Type B pancreatic cell (in vitro differentiated cells): ENCODE data around the gene JAKMIP1. TPM values are rescaled to one million over a fixed set of nuclear protein-coding genes. Genes with fewer than 3 reads are reported as not detected.

Source experiments
- DNase-seq: peaks from one replicate; pipeline ENCODE4 v3.0.0; 2021; ENCODE audit warnings: mixed read lengths; ENCODE audit not compliant: unreplicated experiment; ENCODE audit errors: extremely low spot score
- H3K27ac Mint-ChIP-seq: 2 replicates; pipeline ENCODE4 v1.8.0; 2021; ENCODE audit warnings: mild to moderate bottlenecking, mixed read lengths
- H3K27me3 Mint-ChIP-seq: 2 replicates; pipeline ENCODE4 v1.8.0; 2021; ENCODE audit warnings: mixed read lengths
- H3K36me3 Mint-ChIP-seq: 2 replicates; pipeline ENCODE4 v1.8.0; 2021; ENCODE audit warnings: mixed read lengths
- H3K4me1 Mint-ChIP-seq: one replicate; pipeline ENCODE4 v1.8.0; 2021; ENCODE audit warnings: mixed read lengths; ENCODE audit not compliant: unreplicated experiment
- H3K4me3 Mint-ChIP-seq: 2 replicates; pipeline ENCODE4 v1.8.0; 2021; ENCODE audit warnings: mild to moderate bottlenecking, mixed read lengths
- H3K9me3 Mint-ChIP-seq: 2 replicates; pipeline ENCODE4 v1.8.0; 2021; ENCODE audit warnings: mixed read lengths
- total RNA-seq: library from RNA; stranded (reverse); gene quantifications from 2 replicates; pipeline ENCODE4 v1.2.1, GENCODE V29; 2021; ENCODE audit warnings: low replicate concordance
- TF ChIP-seq, protein P1 (sequence below): fragments of 200-600 bp; sonication (generic); conservative IDR thresholded peaks from 2 replicates; pipeline ENCODE4 v1.5.0; 2021; ENCODE audit warnings: antibody characterized with exemption, mild to moderate bottlenecking

The JAKMIP1 gene
- total RNA-seq, 1 donor from 2014 or later, result 0.89 TPM

DNA sequence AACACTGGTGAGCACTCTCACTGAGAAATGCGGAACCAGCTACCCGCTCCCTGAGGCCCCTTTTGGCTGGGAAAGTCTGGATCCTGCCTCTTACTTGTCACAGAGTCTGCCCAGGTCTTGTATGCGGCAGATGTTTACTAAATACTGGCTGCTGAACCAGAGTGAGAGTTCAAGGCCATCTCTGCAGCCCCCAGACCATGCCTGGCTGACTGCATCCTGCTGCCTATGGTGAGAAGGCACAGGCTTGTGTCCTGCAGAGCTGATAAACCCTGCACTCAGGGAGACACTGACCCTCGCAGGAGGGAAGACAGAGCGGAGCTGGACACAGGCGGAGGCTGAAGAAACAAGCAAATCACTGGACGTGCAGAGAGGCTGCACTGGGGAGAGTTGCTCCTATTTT is 46.5 kb downstream of the JAKMIP1 start:
- TF ChIP-seq, protein P1, sequence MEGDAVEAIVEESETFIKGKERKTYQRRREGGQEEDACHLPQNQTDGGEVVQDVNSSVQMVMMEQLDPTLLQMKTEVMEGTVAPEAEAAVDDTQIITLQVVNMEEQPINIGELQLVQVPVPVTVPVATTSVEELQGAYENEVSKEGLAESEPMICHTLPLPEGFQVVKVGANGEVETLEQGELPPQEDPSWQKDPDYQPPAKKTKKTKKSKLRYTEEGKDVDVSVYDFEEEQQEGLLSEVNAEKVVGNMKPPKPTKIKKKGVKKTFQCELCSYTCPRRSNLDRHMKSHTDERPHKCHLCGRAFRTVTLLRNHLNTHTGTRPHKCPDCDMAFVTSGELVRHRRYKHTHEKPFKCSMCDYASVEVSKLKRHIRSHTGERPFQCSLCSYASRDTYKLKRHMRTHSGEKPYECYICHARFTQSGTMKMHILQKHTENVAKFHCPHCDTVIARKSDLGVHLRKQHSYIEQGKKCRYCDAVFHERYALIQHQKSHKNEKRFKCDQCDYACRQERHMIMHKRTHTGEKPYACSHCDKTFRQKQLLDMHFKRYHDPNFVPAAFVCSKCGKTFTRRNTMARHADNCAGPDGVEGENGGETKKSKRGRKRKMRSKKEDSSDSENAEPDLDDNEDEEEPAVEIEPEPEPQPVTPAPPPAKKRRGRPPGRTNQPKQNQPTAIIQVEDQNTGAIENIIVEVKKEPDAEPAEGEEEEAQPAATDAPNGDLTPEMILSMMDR, result no peak
- Mint-ChIP-seq H3K4me3 (no peak overlapping the region), H3K36me3 (no peaks in the 10 kb centered on the region), H3K27ac (no peak overlapping the region), H3K27me3 (peaks cover 41% of the 10 kb centered on the region), H3K4me1 (no peaks in the 10 kb centered on the region), H3K9me3 (no peaks in the 10 kb centered on the region)
- DNase-seq, result no peak

DNA sequence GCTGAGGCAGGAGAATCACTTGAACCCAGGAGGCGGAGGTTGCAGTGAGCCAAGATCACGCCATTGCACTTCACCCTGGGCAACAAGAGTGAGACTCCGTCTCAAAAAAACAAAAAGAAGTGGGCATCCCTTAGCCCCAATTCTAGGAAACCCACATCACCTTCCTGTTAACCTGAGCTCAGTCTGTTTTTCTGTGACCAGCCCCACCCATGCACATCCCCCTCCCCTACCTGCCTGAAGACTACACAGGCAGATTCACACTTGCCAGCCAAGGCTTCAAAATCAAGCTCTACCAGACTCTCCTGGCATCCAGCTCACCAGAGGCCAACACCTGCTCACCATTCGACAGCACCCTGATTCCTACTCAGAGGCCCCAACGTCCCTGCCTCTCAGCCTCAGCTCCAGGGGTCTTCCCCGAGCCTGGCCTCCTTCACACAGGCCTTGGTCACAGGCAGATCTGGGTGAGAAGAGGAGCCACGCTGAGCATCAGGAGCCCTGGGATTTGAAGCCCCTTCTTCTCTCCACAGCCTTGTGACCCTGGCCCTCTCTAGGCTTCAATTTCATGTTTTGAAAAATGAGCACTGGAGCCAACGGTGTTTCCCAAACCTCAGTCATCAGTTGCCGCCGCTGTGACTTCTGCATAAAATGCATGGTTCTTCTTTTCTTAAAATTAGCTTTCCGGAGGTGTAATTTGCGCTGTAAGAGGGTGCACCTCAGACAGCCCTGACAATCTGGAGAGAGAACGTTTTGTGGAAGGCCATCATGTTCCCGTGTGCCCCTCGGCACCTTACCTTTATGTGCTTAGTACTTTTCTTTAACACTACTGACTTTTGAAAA is 47.3 kb downstream of the JAKMIP1 start:
- no peaks in the 10 kb centered on the region for H3K4me1 Mint-ChIP-seq
- H3K4me3 Mint-ChIP-seq, result no peak overlapping the region
- peaks cover 39% of the 10 kb centered on the region for H3K27me3 Mint-ChIP-seq
- H3K27ac Mint-ChIP-seq, result no peak overlapping the region
- no peaks in the 10 kb centered on the region for H3K36me3 Mint-ChIP-seq
- no peak for DNase-seq
- TF ChIP-seq, protein P1, result no peak
- H3K9me3 Mint-ChIP-seq, result no peaks in the 10 kb centered on the region

DNA sequence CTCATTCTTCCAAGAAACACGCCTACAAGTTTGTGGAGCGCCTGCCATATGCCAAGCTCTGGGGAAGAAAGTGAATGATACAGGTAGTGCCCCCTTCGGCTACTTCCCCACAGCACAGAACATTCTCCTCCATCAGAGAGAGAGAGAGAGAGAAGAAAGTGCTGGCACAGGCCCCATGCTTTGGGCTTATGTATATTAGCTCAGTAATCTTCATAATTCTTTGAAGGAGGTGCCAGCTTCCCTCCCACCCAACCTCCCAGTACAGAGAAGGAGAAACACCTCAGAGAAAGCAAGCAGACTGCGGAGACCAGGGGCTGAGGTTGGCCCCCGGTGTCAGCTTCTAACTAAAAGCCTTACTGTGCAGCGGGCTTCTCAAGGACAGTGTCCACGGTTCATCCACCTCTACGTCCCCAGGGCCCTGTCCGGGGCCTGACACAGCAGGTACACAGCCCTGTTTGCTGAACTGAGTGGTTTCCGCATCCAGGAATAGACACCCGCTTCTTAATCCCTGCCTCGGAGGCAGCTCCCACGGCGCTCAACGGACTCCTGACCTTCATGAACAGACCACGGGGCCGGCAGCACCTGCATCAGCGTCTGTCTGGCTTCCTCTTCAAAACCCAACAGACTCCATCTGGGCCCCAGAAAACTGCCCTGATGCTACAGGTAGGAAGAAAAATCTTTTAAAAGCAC is 50.2 kb downstream of the JAKMIP1 start:
- Mint-ChIP-seq H3K36me3 (no peaks in the 10 kb centered on the region), H3K4me1 (no peaks in the 10 kb centered on the region), H3K27me3 (peaks cover 20% of the 10 kb centered on the region), H3K27ac (no peak overlapping the region), H3K9me3 (no peaks in the 10 kb centered on the region), H3K4me3 (no peak overlapping the region)
- TF ChIP-seq, protein P1, result no peak
- no peak for DNase-seq

DNA sequence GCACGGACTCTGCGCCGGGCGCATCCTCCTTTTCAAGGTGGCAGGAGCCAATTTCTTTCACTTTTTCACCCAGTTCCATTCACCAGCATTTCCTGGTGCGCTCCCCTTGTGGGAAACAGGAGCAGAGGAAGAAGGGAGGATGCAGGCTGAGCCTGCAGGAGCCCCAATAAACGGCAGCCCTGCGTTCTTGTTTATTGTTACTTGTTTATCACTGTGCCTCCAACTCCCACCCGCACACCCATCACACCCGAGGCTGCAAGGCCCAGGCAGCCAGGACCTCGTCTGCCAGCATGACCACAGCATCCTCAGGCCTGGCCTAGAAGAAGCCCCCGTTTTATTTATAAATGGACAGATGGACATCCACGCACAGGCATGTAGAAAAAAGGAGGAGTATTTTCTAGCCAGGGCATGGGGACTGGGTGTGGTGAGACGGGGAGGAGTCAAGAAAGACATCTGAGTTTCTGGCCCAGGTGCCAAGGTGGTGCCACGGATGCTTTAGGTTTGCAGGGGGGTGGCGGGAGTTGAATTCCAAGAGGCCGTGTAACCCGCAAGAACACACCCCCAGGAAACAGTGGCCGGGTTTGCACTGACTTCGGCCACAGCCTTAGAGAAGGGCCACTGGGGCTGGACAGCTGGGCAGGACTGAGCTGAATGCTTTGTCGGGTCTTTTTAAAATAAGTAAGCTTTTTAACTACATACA is 51.7 kb downstream of the JAKMIP1 start:
- Mint-ChIP-seq H3K27ac (no peak overlapping the region), H3K27me3 (peaks cover 8% of the 10 kb centered on the region), H3K9me3 (no peaks in the 10 kb centered on the region), H3K4me3 (no peak overlapping the region), H3K4me1 (no peaks in the 10 kb centered on the region), H3K36me3 (no peaks in the 10 kb centered on the region)
- TF ChIP-seq, protein P1, result no peak
- no peak for DNase-seq

DNA sequence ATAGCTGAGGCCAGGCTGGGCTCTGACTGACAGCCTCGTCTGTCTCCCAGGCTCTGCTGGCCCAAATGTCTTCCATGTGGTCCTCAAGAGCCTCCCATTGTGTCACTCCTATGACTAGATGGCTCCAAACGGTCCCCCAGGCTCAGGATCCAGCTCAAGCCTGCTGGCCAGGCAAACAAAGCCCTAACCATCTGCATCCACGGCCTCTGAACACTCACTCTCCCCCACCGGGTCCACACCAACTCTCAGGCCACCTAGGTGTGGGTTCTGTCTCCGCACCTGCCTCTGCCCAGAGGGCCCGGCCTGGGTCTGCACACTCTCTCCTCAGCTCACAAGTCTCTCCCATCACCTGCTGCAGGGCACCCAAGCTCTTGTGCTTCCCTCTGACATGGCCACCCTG is 52.9 kb downstream of the JAKMIP1 start:
- H3K36me3 Mint-ChIP-seq, result no peaks in the 10 kb centered on the region
- no peak overlapping the region for H3K27ac Mint-ChIP-seq
- H3K4me1 Mint-ChIP-seq, result no peaks in the 10 kb centered on the region
- no peak for DNase-seq
- H3K4me3 Mint-ChIP-seq, result no peak overlapping the region
- H3K27me3 Mint-ChIP-seq, result peaks cover 8% of the 10 kb centered on the region
- TF ChIP-seq, protein P1, result no peak
- no peaks in the 10 kb centered on the region for H3K9me3 Mint-ChIP-seq
